HEK293 (cell line): ENCODE results near the gene CCDC7.

Experiments
- CTCF ChIA-PET: fragments of 350-600 bp; formaldehyde crosslinking; extraction: SDS; loops from one replicate; lab custom pipeline; 2021; ENCODE audit warnings: antibody characterized with exemption; lab: Yijun Ruan, JAX
- POLR2A ChIA-PET: fragments of 300-600 bp; formaldehyde crosslinking; extraction: SDS; loops from one replicate; lab custom pipeline; 2020; ENCODE audit warnings: antibody characterized with exemption, inconsistent platforms; lab: Yijun Ruan, JAX
- H3K27ac ChIP-seq: fragments of 200-500 bp; sonication (Bioruptor generic); 2 replicates; pipeline ENCODE4 v1.5.1; 2014; ENCODE audit warnings: low read depth, low read length, control low read depth, inconsistent platforms; ENCODE audit errors: extremely low read depth
- H3K36me3 ChIP-seq, 2 experiments: fragments of 200-500 bp in 1 of 2; sonication (Bioruptor generic) in 1 of 2; 1 replicate in 1 of 2; 2 replicates in 1 of 2; pipeline ENCODE4 v1.5.1; 2014 to 2017; ENCODE audit warnings: inconsistent platforms in 2 of 2, low read length in 2 of 2; ENCODE audit not compliant: control insufficient read depth in 2 of 2, insufficient read depth in 1 of 2
- H3K4me1 ChIP-seq: fragments of 200-500 bp; sonication (Bioruptor generic); 2 replicates; pipeline ENCODE4 v1.5.1; 2014; ENCODE audit warnings: mild to moderate bottlenecking, low read length, inconsistent platforms; ENCODE audit not compliant: control insufficient read depth, insufficient read depth
- H3K4me3 ChIP-seq: 2 replicates; pipeline ENCODE4 v1.5.1; 2011; ENCODE audit warnings: low read depth, mild to moderate bottlenecking, control low read depth, low read length, moderate library complexity
- H3K9me3 ChIP-seq: fragments of 200-500 bp; sonication (Bioruptor generic); 2 replicates; pipeline ENCODE4 v1.5.1; 2014; ENCODE audit warnings: low read depth, low read length, inconsistent platforms; ENCODE audit not compliant: control insufficient read depth, insufficient read depth
- HOXA7 ChIP-seq: sonication (generic); formaldehyde crosslinking; IDR thresholded peaks from 2 replicates; pipeline ENCODE4 v1.8.1; 2022; ENCODE audit warnings: missing genetic modification reagents, borderline replicate concordance
- KLF9 ChIP-seq: fragments of 450-650 bp; formaldehyde crosslinking; IDR thresholded peaks from 2 replicates; pipeline ENCODE4 v1.5.1; 2016; ENCODE audit warnings: missing biosample characterization, missing genetic modification characterization, low read depth
- PRDM1 ChIP-seq: fragments of 450-650 bp; formaldehyde crosslinking; IDR thresholded peaks from 2 replicates; pipeline ENCODE4; 2016; ENCODE audit warnings: missing biosample characterization, missing genetic modification characterization
- SALL2 ChIP-seq: fragments of 450-650 bp; formaldehyde crosslinking; IDR thresholded peaks from 2 replicates; pipeline ENCODE4 v1.5.0; 2017; ENCODE audit warnings: missing biosample characterization, mild to moderate bottlenecking, missing genetic modification characterization, borderline replicate concordance
- SP2 ChIP-seq: fragments of 450-650 bp; formaldehyde crosslinking; IDR thresholded peaks from 2 replicates; pipeline ENCODE4 v1.5.1; 2016; ENCODE audit warnings: missing biosample characterization, missing genetic modification characterization
- YY1 ChIP-seq: fragments of 450-650 bp; formaldehyde crosslinking; IDR thresholded peaks from 2 replicates; pipeline ENCODE4 v1.5.1; 2018; ENCODE audit warnings: missing biosample characterization, missing genetic modification characterization
- ZBTB21 ChIP-seq: fragments of 450-650 bp; formaldehyde crosslinking; IDR thresholded peaks from 2 replicates; pipeline ENCODE4 v1.5.1; 2017; ENCODE audit warnings: missing biosample characterization, missing genetic modification characterization
- ZFP41 ChIP-seq: fragments of 450-650 bp; formaldehyde crosslinking; IDR thresholded peaks from 2 replicates; pipeline ENCODE4 v1.5.1; 2016; ENCODE audit warnings: missing biosample characterization, missing genetic modification characterization, borderline replicate concordance
- ZNF10 ChIP-seq: fragments of 450-650 bp; formaldehyde crosslinking; IDR thresholded peaks from 2 replicates; pipeline ENCODE4 v1.5.1; 2017; ENCODE audit warnings: missing biosample characterization, missing genetic modification characterization
- ZNF112 ChIP-seq: fragments of 450-650 bp; formaldehyde crosslinking; IDR thresholded peaks from 2 replicates; pipeline ENCODE4 v1.5.0; 2017; ENCODE audit warnings: missing biosample characterization, missing genetic modification characterization
- ZNF132 ChIP-seq: fragments of 450-650 bp; formaldehyde crosslinking; IDR thresholded peaks from 2 replicates; pipeline ENCODE4 v1.5.1; 2017; ENCODE audit warnings: missing biosample characterization, missing genetic modification characterization, borderline replicate concordance
- ZNF221 ChIP-seq: fragments of 450-650 bp; formaldehyde crosslinking; IDR thresholded peaks from 2 replicates; pipeline ENCODE4 v1.5.1; 2017; ENCODE audit warnings: missing biosample characterization, missing genetic modification characterization, borderline replicate concordance
- ZNF292 ChIP-seq: fragments of 450-650 bp; formaldehyde crosslinking; IDR thresholded peaks from 2 replicates; pipeline ENCODE4 v1.5.1; 2016; ENCODE audit warnings: low read depth, missing biosample characterization, missing genetic modification characterization, borderline replicate concordance
- ZNF366 ChIP-seq: fragments of 450-650 bp; formaldehyde crosslinking; conservative IDR thresholded peaks from 2 replicates; pipeline ENCODE4 v1.5.1; 2016; ENCODE audit warnings: missing biosample characterization, missing genetic modification characterization
- ZNF701 ChIP-seq: fragments of 450-650 bp; formaldehyde crosslinking; IDR thresholded peaks from 2 replicates; pipeline ENCODE4 v1.5.1; 2016; ENCODE audit warnings: missing biosample characterization, missing genetic modification characterization
- ZNF76 ChIP-seq: fragments of 450-650 bp; formaldehyde crosslinking; IDR thresholded peaks from 2 replicates; pipeline ENCODE4; 2016; ENCODE audit warnings: low read depth, missing biosample characterization, missing genetic modification characterization, borderline replicate concordance
- ZNF768 ChIP-seq: fragments of 450-650 bp; formaldehyde crosslinking; IDR thresholded peaks from 2 replicates; pipeline ENCODE4 v1.5.1; 2018; ENCODE audit warnings: missing biosample characterization, mild to moderate bottlenecking, missing genetic modification characterization
- ZNF776 ChIP-seq: fragments of 450-650 bp; formaldehyde crosslinking; IDR thresholded peaks from 2 replicates; pipeline ENCODE4 v1.5.0; 2017; ENCODE audit warnings: missing biosample characterization, missing genetic modification characterization, borderline replicate concordance
- ZSCAN18 ChIP-seq: fragments of 450-650 bp; formaldehyde crosslinking; IDR thresholded peaks from 2 replicates; pipeline ENCODE4 v1.5.1; 2016; ENCODE audit warnings: missing biosample characterization, missing genetic modification characterization
- ZXDB ChIP-seq: fragments of 450-650 bp; formaldehyde crosslinking; IDR thresholded peaks from 2 replicates; pipeline ENCODE4 v1.5.1; 2016; ENCODE audit warnings: missing biosample characterization, missing genetic modification characterization
- TF ChIP-seq, protein P1 (sequence below): fragments of 450-650 bp; formaldehyde crosslinking; IDR thresholded peaks from 2 replicates; pipeline ENCODE4 v1.5.1; 2016; ENCODE audit warnings: missing biosample characterization, missing genetic modification characterization, borderline replicate concordance
- TF ChIP-seq, protein P2 (sequence below): fragments of 450-650 bp; formaldehyde crosslinking; IDR thresholded peaks from 2 replicates; pipeline ENCODE4 v1.5.1; 2016; ENCODE audit warnings: missing biosample characterization, missing genetic modification characterization

CCDC7 gene

GRCh38 chr10:32680803-32681557 lies 235.0 kb downstream of the CCDC7 start:
- H3K36me3 ChIP-seq, result no peaks in the 10 kb centered on the region
- POLR2A ChIA-PET, result no interaction called here
- H3K27ac ChIP-seq, result no peak overlapping the region
- no peaks in the 10 kb centered on the region for H3K4me1 ChIP-seq
- CTCF ChIA-PET, result no interaction called here
- no peak for TF ChIP-seq ZFP41 (tag by site-specific recombination)
- TF ChIP-seq HOXA7 (CRISPR knock-in tag), result no peak
- TF ChIP-seq ZNF221 (tag by site-specific recombination), result no peak
- no peak for TF ChIP-seq ZNF701 (tag by site-specific recombination)
- TF ChIP-seq YY1 (tag by site-specific recombination), result no peak
- TF ChIP-seq, protein P1, sequence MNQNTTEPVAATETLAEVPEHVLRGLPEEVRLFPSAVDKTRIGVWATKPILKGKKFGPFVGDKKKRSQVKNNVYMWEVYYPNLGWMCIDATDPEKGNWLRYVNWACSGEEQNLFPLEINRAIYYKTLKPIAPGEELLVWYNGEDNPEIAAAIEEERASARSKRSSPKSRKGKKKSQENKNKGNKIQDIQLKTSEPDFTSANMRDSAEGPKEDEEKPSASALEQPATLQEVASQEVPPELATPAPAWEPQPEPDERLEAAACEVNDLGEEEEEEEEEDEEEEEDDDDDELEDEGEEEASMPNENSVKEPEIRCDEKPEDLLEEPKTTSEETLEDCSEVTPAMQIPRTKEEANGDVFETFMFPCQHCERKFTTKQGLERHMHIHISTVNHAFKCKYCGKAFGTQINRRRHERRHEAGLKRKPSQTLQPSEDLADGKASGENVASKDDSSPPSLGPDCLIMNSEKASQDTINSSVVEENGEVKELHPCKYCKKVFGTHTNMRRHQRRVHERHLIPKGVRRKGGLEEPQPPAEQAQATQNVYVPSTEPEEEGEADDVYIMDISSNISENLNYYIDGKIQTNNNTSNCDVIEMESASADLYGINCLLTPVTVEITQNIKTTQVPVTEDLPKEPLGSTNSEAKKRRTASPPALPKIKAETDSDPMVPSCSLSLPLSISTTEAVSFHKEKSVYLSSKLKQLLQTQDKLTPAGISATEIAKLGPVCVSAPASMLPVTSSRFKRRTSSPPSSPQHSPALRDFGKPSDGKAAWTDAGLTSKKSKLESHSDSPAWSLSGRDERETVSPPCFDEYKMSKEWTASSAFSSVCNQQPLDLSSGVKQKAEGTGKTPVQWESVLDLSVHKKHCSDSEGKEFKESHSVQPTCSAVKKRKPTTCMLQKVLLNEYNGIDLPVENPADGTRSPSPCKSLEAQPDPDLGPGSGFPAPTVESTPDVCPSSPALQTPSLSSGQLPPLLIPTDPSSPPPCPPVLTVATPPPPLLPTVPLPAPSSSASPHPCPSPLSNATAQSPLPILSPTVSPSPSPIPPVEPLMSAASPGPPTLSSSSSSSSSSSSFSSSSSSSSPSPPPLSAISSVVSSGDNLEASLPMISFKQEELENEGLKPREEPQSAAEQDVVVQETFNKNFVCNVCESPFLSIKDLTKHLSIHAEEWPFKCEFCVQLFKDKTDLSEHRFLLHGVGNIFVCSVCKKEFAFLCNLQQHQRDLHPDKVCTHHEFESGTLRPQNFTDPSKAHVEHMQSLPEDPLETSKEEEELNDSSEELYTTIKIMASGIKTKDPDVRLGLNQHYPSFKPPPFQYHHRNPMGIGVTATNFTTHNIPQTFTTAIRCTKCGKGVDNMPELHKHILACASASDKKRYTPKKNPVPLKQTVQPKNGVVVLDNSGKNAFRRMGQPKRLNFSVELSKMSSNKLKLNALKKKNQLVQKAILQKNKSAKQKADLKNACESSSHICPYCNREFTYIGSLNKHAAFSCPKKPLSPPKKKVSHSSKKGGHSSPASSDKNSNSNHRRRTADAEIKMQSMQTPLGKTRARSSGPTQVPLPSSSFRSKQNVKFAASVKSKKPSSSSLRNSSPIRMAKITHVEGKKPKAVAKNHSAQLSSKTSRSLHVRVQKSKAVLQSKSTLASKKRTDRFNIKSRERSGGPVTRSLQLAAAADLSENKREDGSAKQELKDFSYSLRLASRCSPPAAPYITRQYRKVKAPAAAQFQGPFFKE, result no peak
- TF ChIP-seq ZNF132 (tag by site-specific recombination), result no peak
- TF ChIP-seq ZNF292 (tag by site-specific recombination), result no peak
- TF ChIP-seq SALL2, result no peak
- no peak for TF ChIP-seq ZNF112 (tag by site-specific recombination)
- H3K9me3 ChIP-seq, result no peaks in the 10 kb centered on the region
- H3K4me3 ChIP-seq, result no peak overlapping the region

DNA sequence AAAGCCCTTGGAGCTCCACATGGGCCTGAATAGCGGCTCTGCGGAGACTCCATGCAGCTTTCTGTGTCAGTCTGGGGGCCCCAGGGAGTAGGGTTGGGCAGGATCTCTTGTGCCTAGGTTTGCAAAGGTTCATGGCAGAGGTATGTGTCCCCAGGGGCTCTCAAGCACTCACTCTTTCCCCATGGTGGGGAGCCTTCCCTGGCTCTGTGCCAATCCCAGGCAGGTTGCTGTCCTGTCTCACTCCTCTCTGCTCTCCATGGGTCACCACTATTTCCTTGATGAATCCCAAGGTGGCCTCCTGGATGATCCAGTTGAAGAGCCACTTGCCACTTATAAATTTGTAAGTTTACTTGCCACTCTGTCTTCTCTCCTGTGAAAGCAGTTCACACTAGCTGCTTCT lies 238.4 kb downstream of the CCDC7 start:
- H3K27ac ChIP-seq, result no peak overlapping the region
- POLR2A ChIA-PET, result no interaction called here
- H3K36me3 ChIP-seq, result no peaks in the 10 kb centered on the region
- H3K9me3 ChIP-seq, result no peaks in the 10 kb centered on the region
- no peak for TF ChIP-seq PRDM1 (tag by site-specific recombination)
- no peak for TF ChIP-seq SP2 (tag by site-specific recombination)
- no peak for TF ChIP-seq ZSCAN18 (tag by site-specific recombination)
- no peak for TF ChIP-seq ZXDB
- no peaks in the 10 kb centered on the region for H3K4me1 ChIP-seq
- CTCF ChIA-PET, result no interaction called here
- no peak overlapping the region for H3K4me3 ChIP-seq

- Histone ChIP-seq H3K4me1 (no peaks in the 10 kb centered on the region), H3K36me3 (no peaks in the 10 kb centered on the region), H3K4me3 (no peak overlapping the region), H3K9me3 (no peaks in the 10 kb centered on the region), H3K27ac (no peak overlapping the region)
- CTCF ChIA-PET, result no interaction called here
- POLR2A ChIA-PET, result no interaction called here
- TF ChIP-seq ZNF76 (tag by site-specific recombination) (no peak), ZNF768 (no peak), KLF9 (tag by site-specific recombination) (no peak), ZBTB21 (tag by site-specific recombination) (no peak), ZNF776 (tag by site-specific recombination) (no peak), ZNF366 (tag by site-specific recombination) (no peak), ZNF10 (no peak)
- TF ChIP-seq, protein P2, sequence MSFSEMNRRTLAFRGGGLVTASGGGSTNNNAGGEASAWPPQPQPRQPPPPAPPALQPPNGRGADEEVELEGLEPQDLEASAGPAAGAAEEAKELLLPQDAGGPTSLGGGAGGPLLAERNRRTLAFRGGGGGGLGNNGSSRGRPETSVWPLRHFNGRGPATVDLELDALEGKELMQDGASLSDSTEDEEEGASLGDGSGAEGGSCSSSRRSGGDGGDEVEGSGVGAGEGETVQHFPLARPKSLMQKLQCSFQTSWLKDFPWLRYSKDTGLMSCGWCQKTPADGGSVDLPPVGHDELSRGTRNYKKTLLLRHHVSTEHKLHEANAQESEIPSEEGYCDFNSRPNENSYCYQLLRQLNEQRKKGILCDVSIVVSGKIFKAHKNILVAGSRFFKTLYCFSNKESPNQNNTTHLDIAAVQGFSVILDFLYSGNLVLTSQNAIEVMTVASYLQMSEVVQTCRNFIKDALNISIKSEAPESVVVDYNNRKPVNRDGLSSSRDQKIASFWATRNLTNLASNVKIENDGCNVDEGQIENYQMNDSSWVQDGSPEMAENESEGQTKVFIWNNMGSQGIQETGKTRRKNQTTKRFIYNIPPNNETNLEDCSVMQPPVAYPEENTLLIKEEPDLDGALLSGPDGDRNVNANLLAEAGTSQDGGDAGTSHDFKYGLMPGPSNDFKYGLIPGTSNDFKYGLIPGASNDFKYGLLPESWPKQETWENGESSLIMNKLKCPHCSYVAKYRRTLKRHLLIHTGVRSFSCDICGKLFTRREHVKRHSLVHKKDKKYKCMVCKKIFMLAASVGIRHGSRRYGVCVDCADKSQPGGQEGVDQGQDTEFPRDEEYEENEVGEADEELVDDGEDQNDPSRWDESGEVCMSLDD (tag by site-specific recombination), result no peak
Observed at GRCh38 chr10:32687116-32687515, 241.2 kb downstream of the CCDC7 start.
